Measurements from ENCODE around the gene SMPDL3A.

SMPDL3A gene

GRCh38 chr6:122778302-122778701 is 10.8 kb upstream of the SMPDL3A start:
- DNase-seq = no peak

GRCh38 chr6:122778985-122779661 is 9.9 kb upstream of the SMPDL3A start:
- peak; percentile 35 for DNase-seq

- DNase-seq = no peak
Observed at GRCh38 chr6:122779667-122780066, 9.4 kb upstream of the SMPDL3A start, which contains the start of gene FABP7. Gene FABP7 (plus strand): TSS chr6:122779716. CDS start chr6:122779795, 79 bp downstream.

GRCh38 chr6:122780114-122780513 is 8.9 kb upstream of the SMPDL3A start:
- DNase-seq = no peak

GRCh38 chr6:122781716-122782115 is 7.3 kb upstream of the SMPDL3A start:
- DNase-seq = no peak

- DNase-seq = no peak
Observed at GRCh38 chr6:122783401-122783800, 5.7 kb upstream of the SMPDL3A start.

GRCh38 chr6:122785891-122786290 is 3.2 kb upstream of the SMPDL3A start:
- DNase-seq = no peak

- no peak for DNase-seq
Observed at GRCh38 chr6:122787721-122788120, 1.3 kb upstream of the SMPDL3A start.

GRCh38 chr6:122788208-122788607 is 850 bp upstream of the SMPDL3A start:
- DNase-seq = no peak

GRCh38 chr6:122788663-122789181 is 336 bp upstream of the SMPDL3A start:
- no peak for DNase-seq

- no peak for DNase-seq
Observed at GRCh38 chr6:122790028-122790422, 967 bp downstream of the SMPDL3A start.

- no peak for DNase-seq
Observed at GRCh38 chr6:122790423-122791309, 1.6 kb downstream of the SMPDL3A start.

- DNase-seq = no peak
Observed at GRCh38 chr6:122791310-122791679, 2.2 kb downstream of the SMPDL3A start.

- no peak for DNase-seq
Observed at GRCh38 chr6:122792766-122793165, 3.7 kb downstream of the SMPDL3A start.

- DNase-seq = no peak
Observed at GRCh38 chr6:122797537-122797936, 8.5 kb downstream of the SMPDL3A start.

- no peak for DNase-seq
Observed at GRCh38 chr6:122798099-122798641, 9.1 kb downstream of the SMPDL3A start.

- DNase-seq = no peak
Observed at GRCh38 chr6:122799140-122799745, 10.2 kb downstream of the SMPDL3A start.

GRCh38 chr6:122799916-122800686 is 11.0 kb downstream of the SMPDL3A start:
- DNase-seq = no peak

- no peak for DNase-seq
Observed at GRCh38 chr6:122800906-122801305, 11.8 kb downstream of the SMPDL3A start.

GRCh38 chr6:122801397-122801796 is 12.3 kb downstream of the SMPDL3A start:
- DNase-seq = no peak

GRCh38 chr6:122803171-122803661 is 14.2 kb downstream of the SMPDL3A start:
- DNase-seq = no peak

GRCh38 chr6:122804962-122805485 is 16.0 kb downstream of the SMPDL3A start:
- no peak for DNase-seq

Data from femur (tissue), 1 donor.